ENCODE results near the gene CENPVL3. TPM values are rescaled to one million over a fixed set of nuclear protein-coding genes. Genes with fewer than 3 reads are reported as not detected.

Gene CENPVL3
- total and polyA plus RNA-seq, 2 of the 8 experiments (the other 6 are each of a cell fraction or from before 2014, with no cell fraction given): 5.0 to 15.6 TPM

DNA sequence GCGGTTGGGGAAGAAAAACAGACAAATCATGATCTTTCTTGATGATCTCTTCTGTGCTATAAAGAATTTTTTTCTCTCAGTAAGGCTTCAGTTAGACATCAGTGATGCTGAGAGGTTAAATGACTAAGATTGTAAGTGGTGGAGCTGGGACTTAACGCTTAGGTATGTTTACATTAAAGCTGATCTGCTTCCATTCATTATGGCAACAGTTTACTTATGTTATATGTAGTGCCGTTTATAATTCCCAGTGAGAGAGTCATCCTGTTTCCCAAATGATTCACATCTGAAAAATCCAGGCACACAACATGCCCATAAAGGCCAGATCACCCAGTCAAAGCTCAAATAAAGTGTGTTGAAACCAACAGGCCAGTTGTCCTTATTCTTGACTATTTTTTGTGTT is 50.1 kb downstream of the CENPVL3 start:
- no peak overlapping the region for H2BK15ac ChIP-seq (ENCODE audit: low read length)
- no peak overlapping the region for H2BK5ac ChIP-seq (ENCODE audit: low read depth, low read length)
- H4K91ac ChIP-seq (replicated peaks; ENCODE audit: insufficient read length, low read length): no peak overlapping the region
- H3K23ac ChIP-seq (ENCODE audit: insufficient read length): no peak overlapping the region
- H2BK20ac ChIP-seq (ENCODE audit: low read length): no peak overlapping the region
- H3K79me1 ChIP-seq (ENCODE audit: low read depth, low read length): no peaks in the 10 kb centered on the region
- H2AFZ ChIP-seq (ENCODE audit: low read length): no peak overlapping the region
- H4K5ac ChIP-seq (ENCODE audit: insufficient read length, low read depth, low read length): no peak overlapping the region
- no peak overlapping the region for H3K4ac ChIP-seq (replicated peaks; ENCODE audit: insufficient read length, low read depth, low read length)
- H3K4me3 ChIP-seq (ENCODE audit: extremely low read depth in 1 of 4, insufficient read depth in 2 of 4, low read depth in 3 of 4, low read length in 4 of 4): no peak overlapping the region
- CTCF ChIA-PET (ENCODE audit: partially characterized antibody): no interaction called here
- H3K18ac ChIP-seq (ENCODE audit: extremely low read depth, low read length): no peak overlapping the region
- H3K27me3 ChIP-seq (replicated peaks in 1 of 4; ENCODE audit: control insufficient read depth in 3 of 4, extremely low read depth in 1 of 4, insufficient read depth in 3 of 4, low read length in 3 of 4): no peaks in the 10 kb centered on the region
- no peaks in the 10 kb centered on the region for H3K23me2 ChIP-seq (ENCODE audit: low read depth, low read length)
- no peak overlapping the region for H3K4me2 ChIP-seq (ENCODE audit: insufficient read depth in 1 of 2, low read depth in 2 of 2, low read length in 2 of 2)
- no peaks in the 10 kb centered on the region for H3K36me3 ChIP-seq (ENCODE audit: control insufficient read depth in 2 of 4, insufficient read depth in 4 of 4, low read length in 3 of 4)
- H2BK120ac ChIP-seq (replicated peaks; ENCODE audit: low read depth, low read length): no peak overlapping the region
- no peak overlapping the region for H4K8ac ChIP-seq (ENCODE audit: extremely low read depth, insufficient read depth, low read length)
- H3K9ac ChIP-seq (replicated peaks in 1 of 4; ENCODE audit: extremely low read depth in 1 of 4, low read depth in 3 of 4, low read length in 3 of 4): no peak overlapping the region
- H3K27ac ChIP-seq (ENCODE audit: low read depth, low read length): no peak overlapping the region
- no peak overlapping the region for H3K14ac ChIP-seq (ENCODE audit: insufficient read length)
- H3K79me2 ChIP-seq (ENCODE audit: control insufficient read depth in 1 of 2, insufficient read depth in 2 of 2, low read length in 2 of 2): no peaks in the 10 kb centered on the region
- DNase-seq (ENCODE audit: low read depth in 1 of 2, low spot score in 2 of 2) (no peak), FAIRE-seq (no peak)
- 82% methylated on average over 3 of the region's 3 CpGs; no CpG with 5 or more reads in 1 of the 2 experiments for WGBS, 2 experiments (ENCODE audit: extremely low coverage in 1 of 2, insufficient coverage in 1 of 2, insufficient read length in 1 of 2, insufficient replicate concordance in 2 of 2, low coverage in 1 of 2, low lambda C conversion rate in 2 of 2, missing lambda C conversion rate in 1 of 2)
- H2AK5ac ChIP-seq (ENCODE audit: low read depth, low read length): no peak overlapping the region
- no peaks in the 10 kb centered on the region for H4K20me1 ChIP-seq (replicated peaks in 1 of 2; ENCODE audit: control insufficient read depth in 1 of 2, insufficient read depth in 2 of 2, low read length in 2 of 2)
- H3K4me1 ChIP-seq (replicated peaks in 1 of 4; ENCODE audit: control insufficient read depth in 3 of 4, insufficient read depth in 4 of 4, low read length in 3 of 4): no peaks in the 10 kb centered on the region
- no peak overlapping the region for H3K56ac ChIP-seq (replicated peaks; ENCODE audit: insufficient read length, low read depth, low read length)
- no peaks in the 10 kb centered on the region for H3K9me3 ChIP-seq (ENCODE audit: insufficient read depth in 2 of 2, low read depth in 1 of 2, low read length in 1 of 2)
- H2BK12ac ChIP-seq (ENCODE audit: low read depth, low read length): no peak overlapping the region
- POLR2A ChIA-PET (ENCODE audit: partially characterized antibody): no interaction called here
- TF ChIP-seq EGR1 (IDR thresholded peaks at IDR 0.05; ENCODE audit: borderline replicate concordance, low read depth, low read length): no peak
- no peak for TF ChIP-seq BACH1 (IDR thresholded peaks at IDR 0.05; ENCODE audit: low read length)
- TF ChIP-seq, protein P1, sequence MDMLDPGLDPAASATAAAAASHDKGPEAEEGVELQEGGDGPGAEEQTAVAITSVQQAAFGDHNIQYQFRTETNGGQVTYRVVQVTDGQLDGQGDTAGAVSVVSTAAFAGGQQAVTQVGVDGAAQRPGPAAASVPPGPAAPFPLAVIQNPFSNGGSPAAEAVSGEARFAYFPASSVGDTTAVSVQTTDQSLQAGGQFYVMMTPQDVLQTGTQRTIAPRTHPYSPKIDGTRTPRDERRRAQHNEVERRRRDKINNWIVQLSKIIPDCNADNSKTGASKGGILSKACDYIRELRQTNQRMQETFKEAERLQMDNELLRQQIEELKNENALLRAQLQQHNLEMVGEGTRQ (IDR thresholded peaks at IDR 0.05; ENCODE audit: low read length): no peak
- TF ChIP-seq BCL11A (IDR thresholded peaks at IDR 0.05; ENCODE audit: low read depth in 2 of 2, low read length in 2 of 2): no peak
- no peak for TF ChIP-seq CBX8 (IDR thresholded peaks at IDR 0.05; ENCODE audit: borderline replicate concordance, low read depth, low read length)
- TF ChIP-seq SIN3A (conservative IDR thresholded peaks at IDR 0.05 in 1 of 2, IDR thresholded peaks at IDR 0.05 in 1 of 2; ENCODE audit: low read depth in 1 of 2, low read length in 2 of 2): no peak
- TF ChIP-seq PHF8 (conservative IDR thresholded peaks at IDR 0.05; ENCODE audit: low read depth, low read length): no peak
- TF ChIP-seq KDM5A (IDR thresholded peaks at IDR 0.05; ENCODE audit: low read length): no peak
- no peak for TF ChIP-seq NANOG (IDR thresholded peaks at IDR 0.05; ENCODE audit: insufficient read depth, low read depth, low read length, poor library complexity, severe bottlenecking)
- no peak for TF ChIP-seq YY1 (IDR thresholded peaks at IDR 0.05; ENCODE audit: low read depth, low read length)
- TF ChIP-seq CREB1 (IDR thresholded peaks at IDR 0.05): no peak
- TF ChIP-seq CHD1 (IDR thresholded peaks at IDR 0.05; ENCODE audit: low read depth, low read length): no peak
- TF ChIP-seq RBBP5 (IDR thresholded peaks at IDR 0.05; ENCODE audit: borderline replicate concordance, low read depth, low read length): no peak
- no peak for TF ChIP-seq ZNF274 (IDR thresholded peaks at IDR 0.05; ENCODE audit: borderline replicate concordance, extremely low read depth, low read length)

Data from H1 (cell line).